PC-3 (cell line): Measurements from ENCODE around the gene BCAS4. TPM values are rescaled to one million over a fixed set of nuclear protein-coding genes. Genes with fewer than 3 reads are reported as not detected.
A peak's percentile ranks its signal among the peaks of the same experiment; 100 is the strongest.
"Not testable (repeated sequence)": the region's sequence is repeated elsewhere in the genome, so short reads cannot be mapped to it uniquely, and the experiment has no call there.

Experiments
- ATAC-seq: fragments of 200-7000 bp; cut with Tn5 transposase; 2 replicates; pipeline ENCODE4 v1.9.1; 2020; ENCODE audit warnings: mild to moderate bottlenecking, moderate library complexity
- BruUV-seq: library from RNA; stranded (reverse); fragments of 400-500 nt; replicated peaks from 2 replicates; lab custom pipeline; 2021; lab: Mats Ljungman, UMichigan
- CTCF ChIA-PET: fragments of 300-600 bp; sonication (Branson Sonifier 250); formaldehyde crosslinking; loops from one replicate; lab custom pipeline; 2022; ENCODE audit warnings: antibody characterized with exemption; lab: Charles Lee
- POLR2A ChIA-PET: fragments of 300-600 bp; sonication (Branson Sonifier 250); formaldehyde crosslinking; loops from one replicate; lab custom pipeline; 2022; ENCODE audit warnings: antibody characterized with exemption; ENCODE audit not compliant: unreplicated experiment; lab: Charles Lee
- DNase-seq: peaks from one replicate; pipeline ENCODE4 v3.0.0-alpha.2; 2015
- H2AFZ ChIP-seq: fragments of 300-600 bp; sonication (generic); 2 replicates; pipeline ENCODE4 v1.6.0; 2016; ENCODE audit warnings: antibody characterized with exemption, low read length
- H3F3A ChIP-seq: fragments of 300-600 bp; sonication (generic); one replicate; pipeline ENCODE4 v1.6.0; 2017; ENCODE audit warnings: antibody characterized with exemption, low read length, control low read depth, mild to moderate bottlenecking; ENCODE audit not compliant: unreplicated experiment
- H3K27ac ChIP-seq: fragments of 300-600 bp; sonication (generic); 2 replicates; pipeline ENCODE4 v1.5.1; 2016; ENCODE audit warnings: mild to moderate bottlenecking, low read length
- H3K27me3 ChIP-seq: fragments of 300-600 bp; sonication (generic); 2 replicates; pipeline ENCODE4 v1.6.1; 2016; ENCODE audit warnings: low read length, mixed read lengths
- H3K36me3 ChIP-seq: fragments of 300-600 bp; sonication (generic); 2 replicates; pipeline ENCODE4 v1.6.1; 2016; ENCODE audit warnings: low read depth, mixed run types, low read length, mixed read lengths
- H3K4me1 ChIP-seq: fragments of 300-600 bp; sonication (generic); 2 replicates; pipeline ENCODE4 v1.5.1; 2016; ENCODE audit warnings: low read length; ENCODE audit not compliant: insufficient read depth
- H3K4me2 ChIP-seq: fragments of 300-600 bp; sonication (generic); 2 replicates; pipeline ENCODE4 v1.6.0; 2016; ENCODE audit warnings: low read length
- H3K4me3 ChIP-seq: fragments of 300-600 bp; sonication (generic); 2 replicates; pipeline ENCODE4 v1.5.1; 2016; ENCODE audit warnings: mild to moderate bottlenecking, low read length, mixed read lengths
- H3K79me2 ChIP-seq: fragments of 300-600 bp; sonication (generic); 2 replicates; pipeline ENCODE4 v1.6.1; 2017; ENCODE audit warnings: low read length, mixed read lengths
- H3K9ac ChIP-seq: fragments of 300-600 bp; sonication (generic); 2 replicates; pipeline ENCODE4 v1.6.0; 2016; ENCODE audit warnings: mild to moderate bottlenecking, low read length
- H3K9me2 ChIP-seq: fragments of 300-600 bp; sonication (generic); replicated peaks from 2 replicates; pipeline ENCODE4 v1.6.1; 2016; ENCODE audit warnings: mixed run types, low read length, mixed read lengths
- H3K9me3 ChIP-seq: fragments of 300-600 bp; sonication (generic); 2 replicates; pipeline ENCODE4 v1.6.1; 2016; ENCODE audit warnings: low read length, mixed read lengths
- H4K20me1 ChIP-seq: fragments of 300-600 bp; sonication (generic); 2 replicates; pipeline ENCODE4 v1.6.1; 2016; ENCODE audit warnings: low read length, mixed read lengths
- EZH2 ChIP-seq: fragments of 300-600 bp; sonication (generic); IDR thresholded peaks from one replicate; pipeline ENCODE4 v1.6.1; 2017; ENCODE audit warnings: antibody characterized with exemption, mild to moderate bottlenecking, low read length; ENCODE audit not compliant: unreplicated experiment
- EZH2phosphoT487 ChIP-seq: fragments of 300-600 bp; sonication (generic); IDR thresholded peaks from 2 replicates; pipeline ENCODE4 v1.6.1; 2018; ENCODE audit warnings: mild to moderate bottlenecking, antibody characterized with exemption, low read length, borderline replicate concordance
- intact Hi-C: fragments of 100-400 bp; cut with micrococcal nuclease; formaldehyde crosslinking; loops from 2 replicates; pipeline ENCODE4 v1.9.0; 2023
- total RNA-seq: library from RNA; depleted of rRNA; stranded (reverse); fragments of >200 nt; gene quantifications from 2 replicates; pipeline ENCODE4 v1.2.3, GENCODE V29; 2014
- TF ChIP-seq, protein P1 (sequence below): fragments of 300-600 bp; sonication (generic); conservative IDR thresholded peaks from 2 replicates; pipeline ENCODE4 v1.5.1; 2017; ENCODE audit warnings: antibody characterized with exemption, low read depth, mild to moderate bottlenecking, low read length

Gene BCAS4
- total RNA-seq, 1 experiment from 2014 or later, result 56.9 TPM

DNA sequence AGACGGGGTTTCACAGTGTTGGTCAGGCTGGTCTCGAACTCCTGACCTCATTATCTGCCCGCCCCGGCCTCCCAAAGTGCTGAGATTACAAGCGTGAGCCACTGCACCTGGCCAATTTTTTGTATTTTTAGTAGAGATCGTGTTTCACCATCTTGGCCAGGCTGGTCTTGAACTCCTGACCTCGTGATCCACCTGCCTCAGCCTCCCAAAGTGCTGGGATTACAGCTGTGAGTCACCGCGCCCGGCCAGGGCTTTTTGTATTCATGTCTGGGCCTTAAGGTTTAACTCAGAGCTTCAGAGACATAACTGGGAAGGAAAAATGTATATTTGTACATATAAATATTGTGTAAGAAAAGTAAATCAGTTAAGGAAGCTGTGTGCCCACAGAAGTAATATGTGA lies 29.6 kb upstream of the BCAS4 start:
- H2AFZ ChIP-seq, H3F3A ChIP-seq, H3K9ac ChIP-seq, H4K20me1 ChIP-seq, H3K4me2 ChIP-seq, intact Hi-C loops, POLR2A ChIA-PET, H3K9me2 ChIP-seq, H3K4me3 ChIP-seq, ATAC-seq, H3K27ac ChIP-seq, H3K79me2 ChIP-seq, DNase-seq, H3K9me3 ChIP-seq, BruUV-seq, H3K27me3 ChIP-seq, H3K36me3 ChIP-seq: not testable (repeated sequence)
- H3K4me1 ChIP-seq, result peaks cover 40% of the 10 kb centered on the region
- CTCF ChIA-PET, result interaction anchor here (1.4 kb wide), 1 partner anchor 26 kb away, joined by 4 read pairs; no protein-coding TSS in a partner anchor

DNA sequence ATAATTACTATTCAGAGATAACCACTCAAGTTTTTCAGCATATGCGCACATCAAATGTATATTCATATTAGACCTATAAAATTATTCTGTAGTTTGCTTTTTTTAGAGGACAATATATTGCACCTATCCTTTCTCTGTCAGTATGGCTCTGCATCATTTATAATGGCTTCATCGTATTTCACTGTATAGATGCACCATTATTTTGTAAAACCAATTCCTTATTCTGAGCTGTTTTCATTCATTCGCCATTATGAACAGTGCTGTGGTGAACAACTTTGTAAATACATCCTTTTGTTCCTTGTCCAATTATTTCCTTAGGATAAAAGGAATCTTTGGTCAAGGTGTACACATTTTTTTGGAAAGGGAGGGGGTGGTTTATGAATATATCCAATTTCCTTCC lies 29.2 kb upstream of the BCAS4 start:
- H3K36me3 ChIP-seq, result no peaks in the 10 kb centered on the region
- H3K4me1 ChIP-seq, result peaks cover 40% of the 10 kb centered on the region
- no peaks in the 10 kb centered on the region for H3K27me3 ChIP-seq
- BruUV-seq, result no TSS peak
- H3K9me2 ChIP-seq, result no peaks in the 10 kb centered on the region
- no peaks in the 10 kb centered on the region for H3K79me2 ChIP-seq
- H3K9me3 ChIP-seq, result no peaks in the 10 kb centered on the region
- intact Hi-C loops, result no loop called here
- ATAC-seq (no peak), DNase-seq (no peak)
- POLR2A ChIA-PET, result no interaction called here
- no peak overlapping the region for H2AFZ ChIP-seq
- no peak overlapping the region for H3K9ac ChIP-seq
- H3F3A ChIP-seq, result peaks cover 9% of the 10 kb centered on the region
- TF ChIP-seq, protein P1, sequence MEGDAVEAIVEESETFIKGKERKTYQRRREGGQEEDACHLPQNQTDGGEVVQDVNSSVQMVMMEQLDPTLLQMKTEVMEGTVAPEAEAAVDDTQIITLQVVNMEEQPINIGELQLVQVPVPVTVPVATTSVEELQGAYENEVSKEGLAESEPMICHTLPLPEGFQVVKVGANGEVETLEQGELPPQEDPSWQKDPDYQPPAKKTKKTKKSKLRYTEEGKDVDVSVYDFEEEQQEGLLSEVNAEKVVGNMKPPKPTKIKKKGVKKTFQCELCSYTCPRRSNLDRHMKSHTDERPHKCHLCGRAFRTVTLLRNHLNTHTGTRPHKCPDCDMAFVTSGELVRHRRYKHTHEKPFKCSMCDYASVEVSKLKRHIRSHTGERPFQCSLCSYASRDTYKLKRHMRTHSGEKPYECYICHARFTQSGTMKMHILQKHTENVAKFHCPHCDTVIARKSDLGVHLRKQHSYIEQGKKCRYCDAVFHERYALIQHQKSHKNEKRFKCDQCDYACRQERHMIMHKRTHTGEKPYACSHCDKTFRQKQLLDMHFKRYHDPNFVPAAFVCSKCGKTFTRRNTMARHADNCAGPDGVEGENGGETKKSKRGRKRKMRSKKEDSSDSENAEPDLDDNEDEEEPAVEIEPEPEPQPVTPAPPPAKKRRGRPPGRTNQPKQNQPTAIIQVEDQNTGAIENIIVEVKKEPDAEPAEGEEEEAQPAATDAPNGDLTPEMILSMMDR, result no peak
- TF ChIP-seq EZH2phosphoT487 (no peak), EZH2 (no peak)
- no peak overlapping the region for H3K27ac ChIP-seq
- no peak overlapping the region for H3K4me3 ChIP-seq
- CTCF ChIA-PET, result interaction anchor here (1.4 kb wide), 1 partner anchor 25 kb away, joined by 4 read pairs; no protein-coding TSS in a partner anchor
- no peak overlapping the region for H3K4me2 ChIP-seq
- no peaks in the 10 kb centered on the region for H4K20me1 ChIP-seq

DNA sequence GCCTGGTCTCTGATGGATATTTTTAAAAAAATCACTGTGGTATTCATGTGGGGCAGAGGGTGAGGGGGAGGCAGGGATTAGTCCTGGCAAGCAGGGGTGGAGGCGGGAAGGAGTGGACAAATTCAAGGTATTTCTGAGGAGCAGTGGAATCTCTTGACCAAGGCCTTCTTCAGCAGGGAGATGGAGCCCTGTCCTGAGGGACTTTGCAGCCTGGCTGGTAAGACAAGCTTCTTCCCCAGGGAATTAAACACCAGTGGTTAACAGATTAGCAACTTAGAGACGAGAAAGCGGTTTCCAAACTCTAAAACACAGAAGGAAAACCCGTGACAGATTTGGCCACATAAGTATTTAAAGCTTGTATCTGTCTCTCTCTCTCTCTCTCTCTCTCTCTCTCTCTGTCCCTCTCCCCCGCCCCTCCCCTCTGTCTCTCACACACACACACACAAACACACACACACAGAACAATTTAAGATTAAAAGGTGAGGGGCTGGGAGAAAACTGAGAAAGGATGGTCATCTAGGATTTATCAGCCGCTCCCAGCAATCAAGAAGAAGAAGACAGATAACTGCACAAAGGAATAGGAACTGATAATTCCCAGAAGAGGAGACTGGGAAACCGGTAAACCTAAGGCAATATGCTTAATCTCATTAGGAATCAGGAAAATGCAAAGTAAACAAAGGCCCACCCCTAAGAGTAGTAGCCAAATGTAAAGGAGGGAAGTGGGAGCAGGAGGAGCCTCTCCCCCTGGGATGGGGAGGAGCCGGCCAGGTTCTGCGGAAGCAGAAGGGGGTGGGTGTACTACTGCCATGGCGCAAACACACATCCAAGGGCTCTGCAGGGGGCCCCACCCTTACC lies 27.7 kb upstream of the BCAS4 start:
- BruUV-seq, H3K9me2 ChIP-seq, H3F3A ChIP-seq, H3K4me3 ChIP-seq, H4K20me1 ChIP-seq, H3K36me3 ChIP-seq, DNase-seq, H2AFZ ChIP-seq, CTCF ChIA-PET, H3K79me2 ChIP-seq, H3K27ac ChIP-seq, H3K27me3 ChIP-seq, H3K9ac ChIP-seq, H3K9me3 ChIP-seq, H3K4me2 ChIP-seq, intact Hi-C loops, POLR2A ChIA-PET: not testable (repeated sequence)
- ATAC-seq, result peak; percentile 27; the same call in 1 of the 2 replicates
- H3K4me1 ChIP-seq, result peaks cover 26% of the 10 kb centered on the region

DNA sequence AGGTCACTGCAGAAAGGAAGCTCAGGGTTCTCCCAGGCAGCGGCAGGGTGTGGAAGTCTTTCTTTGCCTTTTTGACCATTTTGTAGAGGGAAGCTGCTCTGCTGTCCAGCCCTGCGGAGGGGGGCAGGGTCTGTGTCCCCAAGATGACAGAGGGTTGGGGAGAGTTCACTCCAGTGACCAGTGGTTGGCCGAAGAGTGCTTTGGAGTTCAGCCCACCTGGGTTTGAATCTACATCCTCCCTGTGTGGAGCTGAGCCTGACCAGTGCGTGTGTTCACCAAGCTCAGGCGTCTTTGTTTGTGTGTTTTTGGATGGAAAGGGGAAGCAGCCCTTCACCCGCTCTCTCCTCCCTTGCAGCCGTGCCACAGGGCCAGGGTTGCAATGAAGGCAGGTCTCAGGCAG lies 25.9 kb upstream of the BCAS4 start:
- H3K9me3 ChIP-seq, H3K9ac ChIP-seq, H3K4me2 ChIP-seq, BruUV-seq, H4K20me1 ChIP-seq, DNase-seq, H3F3A ChIP-seq, H2AFZ ChIP-seq, H3K36me3 ChIP-seq, H3K27me3 ChIP-seq, intact Hi-C loops, POLR2A ChIA-PET, H3K27ac ChIP-seq, H3K4me1 ChIP-seq, H3K4me3 ChIP-seq, H3K79me2 ChIP-seq, ATAC-seq, H3K9me2 ChIP-seq: not testable (repeated sequence)
- CTCF ChIA-PET, result interaction anchor here (0.6 kb wide), 1 partner anchor 129 kb away, joined by 4 read pairs; no protein-coding TSS in a partner anchor

DNA sequence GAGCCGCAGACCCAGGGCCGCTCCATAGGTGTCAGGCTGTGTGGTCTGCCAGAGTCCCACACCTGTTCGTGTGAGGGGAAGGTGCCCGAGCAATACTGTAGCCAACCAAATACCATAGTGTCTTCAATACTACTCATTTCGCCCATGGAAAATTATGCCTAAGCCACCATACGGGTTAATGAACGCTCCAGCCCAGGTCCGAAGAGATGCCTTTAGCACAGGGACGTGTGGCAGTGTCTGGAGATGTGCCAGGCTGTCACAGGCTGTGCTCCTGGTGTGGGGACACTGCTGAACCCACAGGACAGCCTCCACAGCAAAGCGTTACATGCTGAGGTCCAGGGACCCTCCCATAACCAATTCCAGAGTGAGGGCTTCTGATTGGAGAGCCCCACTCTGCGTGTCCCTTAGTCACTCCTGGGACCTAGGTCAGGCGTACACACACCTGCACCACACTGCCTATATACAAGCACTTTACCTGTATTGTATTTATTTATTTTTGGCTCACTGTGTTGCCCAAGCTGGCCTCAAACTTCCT lies 25.2 kb upstream of the BCAS4 start:
- H3K9me3 ChIP-seq, H3K79me2 ChIP-seq, ATAC-seq, H4K20me1 ChIP-seq, H2AFZ ChIP-seq, BruUV-seq, DNase-seq, H3K36me3 ChIP-seq, H3F3A ChIP-seq, H3K4me2 ChIP-seq, H3K4me1 ChIP-seq, H3K27me3 ChIP-seq, POLR2A ChIA-PET, H3K9me2 ChIP-seq, H3K27ac ChIP-seq, CTCF ChIA-PET, intact Hi-C loops, H3K9ac ChIP-seq, H3K4me3 ChIP-seq: not testable (repeated sequence)
